Esophagus squamous epithelium (tissue), 5 donors: ENCODE measurements around the gene CETN1. TPM values are rescaled to one million over a fixed set of nuclear protein-coding genes. Genes with fewer than 3 reads are reported as not detected.

Experiments used
- DNase-seq: peaks from one replicate; lab custom pipeline; 2025; lab: John Stamatoyannopoulos, UW
- H3K27ac ChIP-seq, 4 donors: fragments of 200-600 bp; sonication (generic); one replicate each; pipeline ENCODE4 v1.5.1; 2016 to 2019; ENCODE audit warnings: mild to moderate bottlenecking in 1 of 4
- H3K27me3 ChIP-seq, 4 donors: fragments of 200-600 bp; sonication (generic); 1 replicate in 3 of 4; 2 replicates in 1 of 4; pipeline versions ENCODE4 v1.5.1 to v1.6.0; 2017 to 2021; ENCODE audit warnings: antibody characterized with exemption in 1 of 4
- H3K36me3 ChIP-seq, 3 donors: fragments of 200-600 bp; sonication (generic); one replicate each; pipeline ENCODE4 v1.5.1; 2016 to 2019
- H3K4me1 ChIP-seq, 3 donors: fragments of 200-600 bp; sonication (generic); one replicate each; pipeline ENCODE4 v1.5.1; 2017 to 2019
- H3K4me3 ChIP-seq, 4 donors: fragments of 200-600 bp; sonication (generic); 1 replicate in 3 of 4; 2 replicates in 1 of 4; pipeline ENCODE4 v1.5.1; 2016 to 2019; ENCODE audit warnings: mild to moderate bottlenecking in 2 of 4, moderate library complexity in 1 of 4
- H3K9me3 ChIP-seq, 3 donors: fragments of 200-600 bp; sonication (generic); one replicate each; pipeline ENCODE4 v1.5.1; 2016 to 2019
- POLR2A ChIP-seq, 4 donors: fragments of 450-650 bp; IDR thresholded peaks; one replicate each; pipeline ENCODE4 v1.6.1; 2017; ENCODE audit warnings: antibody characterized with exemption in 4 of 4, mild to moderate bottlenecking in 4 of 4, moderate library complexity in 3 of 4
- WGBS, 2 donors: methylation state at CpG; one replicate each; pipeline ENCODE4 v1.1.5; 2018; 5-methylcytosine and 5-hydroxymethylcytosine counted together
- intact Hi-C: fragments of 100-400 bp; cut with DNase I; formaldehyde crosslinking; loops from one replicate; pipeline ENCODE4 v1.15.0; 2022
- total RNA-seq, 4 donors: library from RNA; depleted of rRNA; stranded (reverse); fragments of >200 nt; gene quantifications; one replicate each; pipeline ENCODE4 v1.1.0, GENCODE V29; 2016
- TF ChIP-seq, protein P1 (sequence below), 6 experiments: fragments of 450-650 bp in 4 of 6; fragments of 200-600 bp in 2 of 6; sonication (generic) in 2 of 6; IDR thresholded peaks; one replicate each; pipeline ENCODE4 v1.5.1; 2016 to 2019; ENCODE audit warnings: antibody characterized with exemption in 6 of 6, mild to moderate bottlenecking in 4 of 6, moderate library complexity in 4 of 6
- donor health status: DM: yes; HTN: yes; CAD: no.

CETN1 gene
- total RNA-seq, 4 donors from 2014 or later = not detected

DNA sequence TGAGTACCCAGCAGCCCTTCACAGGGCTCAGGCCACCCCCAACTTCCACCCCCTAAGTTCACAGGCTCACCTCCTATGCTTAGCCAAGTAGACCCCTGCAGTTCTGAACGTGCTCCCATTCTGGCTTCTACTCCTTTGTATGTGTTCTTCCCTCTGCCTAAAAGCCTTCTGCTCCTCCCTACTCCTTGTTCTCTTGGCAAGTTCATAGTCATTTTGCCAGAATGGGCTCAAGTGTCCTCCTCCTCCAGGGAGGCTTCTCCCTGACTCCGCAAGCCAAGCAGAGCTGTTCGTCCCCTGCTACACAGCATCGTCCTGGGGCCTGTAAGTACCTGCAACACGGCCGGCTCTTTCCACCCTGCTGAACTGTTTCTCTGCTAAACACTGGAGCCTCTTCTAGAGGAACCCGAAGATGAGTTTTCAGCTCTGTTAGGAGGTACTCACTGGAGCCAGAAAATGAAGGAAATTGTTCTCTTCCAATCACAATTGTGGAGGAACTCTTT lies 14.6 kb upstream of the CETN1 start:
- no peak overlapping the region for H3K27ac ChIP-seq
- no peaks in the 10 kb centered on the region for H3K27me3 ChIP-seq
- no peak overlapping the region for H3K4me3 ChIP-seq
- no peak for DNase-seq
- 83 to 89% methylated on average over 6 to 7 of the region's 7 CpGs for WGBS, 2 donors
- no peaks in the 10 kb centered on the region for H3K9me3 ChIP-seq
- no peaks in the 10 kb centered on the region for H3K36me3 ChIP-seq
- intact Hi-C loops = no loop called here
- TF ChIP-seq, protein P1, sequence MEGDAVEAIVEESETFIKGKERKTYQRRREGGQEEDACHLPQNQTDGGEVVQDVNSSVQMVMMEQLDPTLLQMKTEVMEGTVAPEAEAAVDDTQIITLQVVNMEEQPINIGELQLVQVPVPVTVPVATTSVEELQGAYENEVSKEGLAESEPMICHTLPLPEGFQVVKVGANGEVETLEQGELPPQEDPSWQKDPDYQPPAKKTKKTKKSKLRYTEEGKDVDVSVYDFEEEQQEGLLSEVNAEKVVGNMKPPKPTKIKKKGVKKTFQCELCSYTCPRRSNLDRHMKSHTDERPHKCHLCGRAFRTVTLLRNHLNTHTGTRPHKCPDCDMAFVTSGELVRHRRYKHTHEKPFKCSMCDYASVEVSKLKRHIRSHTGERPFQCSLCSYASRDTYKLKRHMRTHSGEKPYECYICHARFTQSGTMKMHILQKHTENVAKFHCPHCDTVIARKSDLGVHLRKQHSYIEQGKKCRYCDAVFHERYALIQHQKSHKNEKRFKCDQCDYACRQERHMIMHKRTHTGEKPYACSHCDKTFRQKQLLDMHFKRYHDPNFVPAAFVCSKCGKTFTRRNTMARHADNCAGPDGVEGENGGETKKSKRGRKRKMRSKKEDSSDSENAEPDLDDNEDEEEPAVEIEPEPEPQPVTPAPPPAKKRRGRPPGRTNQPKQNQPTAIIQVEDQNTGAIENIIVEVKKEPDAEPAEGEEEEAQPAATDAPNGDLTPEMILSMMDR (IDR thresholded peaks at IDR 0.05) = no peak
- TF ChIP-seq POLR2A (IDR thresholded peaks at IDR 0.05) = no peak
- no peaks in the 10 kb centered on the region for H3K4me1 ChIP-seq

DNA sequence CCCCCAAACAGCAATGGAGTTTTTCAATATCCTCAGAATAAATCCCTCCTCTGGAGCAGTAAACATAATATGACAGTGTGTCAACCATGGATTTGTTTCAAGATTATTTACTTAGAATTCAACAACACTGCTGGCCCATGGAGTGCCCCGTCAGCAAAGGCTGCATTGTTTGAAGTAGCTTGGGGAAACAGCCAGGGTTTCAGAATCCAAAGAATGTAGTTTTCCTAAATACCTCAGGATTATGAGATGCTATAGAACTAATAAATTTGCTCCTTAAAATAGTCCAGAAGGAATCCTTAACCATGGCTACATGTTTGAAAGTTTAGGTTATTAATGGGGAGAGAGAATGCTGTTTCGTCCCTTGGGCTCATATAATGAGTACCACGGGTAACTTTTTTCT lies 13.1 kb upstream of the CETN1 start:
- no peak for DNase-seq
- Histone ChIP-seq H3K9me3 (no peaks in the 10 kb centered on the region), H3K27me3 (no peaks in the 10 kb centered on the region), H3K27ac (no peak overlapping the region), H3K4me1 (no peaks in the 10 kb centered on the region), H3K4me3 (no peak overlapping the region), H3K36me3 (no peaks in the 10 kb centered on the region)
- intact Hi-C loops = no loop called here
- 69 to 76% methylated on average over 3 of the region's 3 CpGs for WGBS, 2 donors
- TF ChIP-seq, protein P1 (IDR thresholded peaks at IDR 0.05) = no peak
- TF ChIP-seq POLR2A (IDR thresholded peaks at IDR 0.05) = no peak

DNA sequence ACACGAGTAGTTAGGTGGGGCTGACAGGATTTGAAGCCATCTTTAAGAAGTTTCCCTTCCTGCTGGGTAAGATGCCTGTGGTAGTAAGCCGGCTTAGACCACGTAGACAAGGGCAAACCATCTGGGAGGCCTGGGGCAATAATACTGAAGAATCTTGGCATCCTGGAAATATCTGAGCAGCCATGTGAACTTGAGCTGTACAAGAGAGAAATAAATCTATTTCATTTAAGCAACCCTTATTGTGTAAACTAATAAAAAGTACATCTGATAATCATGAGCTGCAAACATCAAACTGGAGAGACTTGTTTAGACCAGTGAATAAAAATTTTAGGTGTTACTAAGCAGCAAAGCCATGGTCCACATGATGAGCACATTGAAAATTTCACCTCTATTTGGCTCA lies 11.4 kb upstream of the CETN1 start:
- intact Hi-C loops = no loop called here
- no peaks in the 10 kb centered on the region for H3K36me3 ChIP-seq
- H3K4me1 ChIP-seq = no peaks in the 10 kb centered on the region
- no peaks in the 10 kb centered on the region for H3K9me3 ChIP-seq
- H3K4me3 ChIP-seq = no peak overlapping the region
- no peak overlapping the region for H3K27ac ChIP-seq
- WGBS, 2 donors = 38 to 46% methylated on average over 3 of the region's 3 CpGs
- H3K27me3 ChIP-seq = no peaks in the 10 kb centered on the region
- DNase-seq = no peak
- TF ChIP-seq, protein P1 (IDR thresholded peaks at IDR 0.05) = no peak
- TF ChIP-seq POLR2A (IDR thresholded peaks at IDR 0.05) = no peak

DNA sequence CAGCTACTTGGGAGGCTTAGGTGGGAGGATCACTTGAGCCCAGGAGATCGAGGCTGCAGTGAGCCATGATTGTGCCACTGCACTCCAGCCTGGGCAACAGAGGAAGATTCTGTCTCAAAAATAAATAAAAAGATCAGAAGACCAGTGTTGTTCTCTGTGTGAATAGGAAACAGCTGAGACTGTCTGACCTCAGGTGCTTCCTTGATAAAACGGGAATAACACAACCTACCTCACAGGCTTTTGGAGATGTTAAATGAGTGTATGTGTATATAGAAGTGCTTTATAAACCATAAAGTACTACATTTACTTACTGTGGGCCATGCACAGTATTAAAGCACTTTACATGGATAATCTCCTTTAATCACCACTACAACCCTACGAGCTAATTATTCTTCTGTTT lies 9.9 kb upstream of the CETN1 start:
- no peaks in the 10 kb centered on the region for H3K9me3 ChIP-seq
- H3K4me3 ChIP-seq = no peak overlapping the region
- H3K4me1 ChIP-seq = peaks cover 0 to 12% (median 0%) of the 10 kb centered on the region in 3 donors
- TF ChIP-seq POLR2A (IDR thresholded peaks at IDR 0.05) = no peak
- TF ChIP-seq, protein P1 (IDR thresholded peaks at IDR 0.05) = no peak
- WGBS, 2 donors = 63 to 80% methylated on average over 3 of the region's 3 CpGs
- H3K27ac ChIP-seq = no peak overlapping the region
- H3K27me3 ChIP-seq = no peaks in the 10 kb centered on the region
- intact Hi-C loops = no loop called here
- H3K36me3 ChIP-seq = no peaks in the 10 kb centered on the region
- no peak for DNase-seq

DNA sequence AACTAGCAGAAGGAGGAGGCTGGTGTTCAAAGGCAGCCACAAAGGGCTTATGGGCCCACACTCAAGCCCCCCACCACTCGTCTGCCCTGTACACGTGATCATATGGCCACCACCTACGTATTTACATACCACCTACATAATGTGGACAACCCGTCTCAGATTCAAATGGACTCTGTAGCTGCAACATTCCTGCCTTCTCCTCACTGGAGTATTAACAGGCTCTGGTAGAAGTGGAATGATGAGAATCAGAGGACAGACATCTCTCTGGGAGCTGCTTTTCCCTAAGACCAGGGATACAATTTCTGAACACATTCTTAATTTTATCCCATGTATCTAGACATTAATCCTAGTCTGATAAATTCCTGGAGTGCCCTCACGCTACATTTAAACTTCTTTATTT lies 9.5 kb upstream of the CETN1 start:
- Histone ChIP-seq H3K4me1 (peaks cover 0 to 12% (median 0%) of the 10 kb centered on the region in 3 donors), H3K27ac (no peak overlapping the region), H3K36me3 (no peaks in the 10 kb centered on the region), H3K27me3 (no peaks in the 10 kb centered on the region), H3K4me3 (no peak overlapping the region), H3K9me3 (no peaks in the 10 kb centered on the region)
- TF ChIP-seq, protein P1 (IDR thresholded peaks at IDR 0.05) = no peak
- intact Hi-C loops = no loop called here
- DNase-seq = no peak
- WGBS, 2 donors = 68 to 80% methylated on average over 5 of the region's 5 CpGs
